H1 (cell line): Measurements from ENCODE around the gene BUD23. TPM values are rescaled to one million over a fixed set of nuclear protein-coding genes. Genes with fewer than 3 reads are reported as not detected.

Experiments
- CTCF ChIA-PET: fragments of 300-600 bp; sonication (Branson Sonifier 250); formaldehyde crosslinking; loops from one replicate; lab custom pipeline; 2021; ENCODE audit not compliant: partially characterized antibody; lab: Charles Lee
- POLR2A ChIA-PET: fragments of 300-600 bp; sonication (Branson Sonifier 250); formaldehyde crosslinking; loops from one replicate; lab custom pipeline; 2021; ENCODE audit warnings: inconsistent platforms; ENCODE audit not compliant: partially characterized antibody; lab: Charles Lee
- DNase-seq, 2 experiments: peaks; one replicate each; pipeline versions ENCODE4 v3.0.0 to v3.0.0-alpha.2; 2010 to 2022; ENCODE audit warnings: low spot score in 2 of 2, low read depth in 1 of 2, mixed read lengths in 1 of 2
- FAIRE-seq: peaks from 2 replicates; lab custom pipeline; 2011; peaks lifted over from hg19 to GRCh38; lab: Jason Lieb, UNC
- H2AFZ ChIP-seq: 2 replicates; pipeline ENCODE4 v1.8.1; 2012; ENCODE audit warnings: low read length, inconsistent platforms
- H2AK5ac ChIP-seq: 2 replicates; pipeline ENCODE4 v1.6.1; 2013; ENCODE audit warnings: low read depth, low read length
- H2BK120ac ChIP-seq: replicated peaks from 2 replicates; pipeline ENCODE3; 2013; ENCODE audit warnings: low read depth, low read length, inconsistent platforms
- H2BK12ac ChIP-seq: 2 replicates; pipeline ENCODE4 v1.6.1; 2013; ENCODE audit warnings: low read depth, low read length
- H2BK15ac ChIP-seq: 2 replicates; pipeline ENCODE4 v1.6.1; 2013; ENCODE audit warnings: low read length
- H2BK20ac ChIP-seq: 2 replicates; pipeline ENCODE4 v1.6.1; 2013; ENCODE audit warnings: low read length
- H2BK5ac ChIP-seq: 2 replicates; pipeline ENCODE4 v1.6.1; 2013; ENCODE audit warnings: low read depth, low read length
- H3K14ac ChIP-seq: 2 replicates; pipeline ENCODE4 v1.6.1; 2013; ENCODE audit warnings: inconsistent platforms; ENCODE audit not compliant: insufficient read length
- H3K18ac ChIP-seq: 2 replicates; pipeline ENCODE4 v1.6.1; 2013; ENCODE audit warnings: low read length; ENCODE audit errors: extremely low read depth
- H3K23ac ChIP-seq: 2 replicates; pipeline ENCODE4 v1.6.1; 2013; ENCODE audit warnings: inconsistent platforms; ENCODE audit not compliant: insufficient read length
- H3K23me2 ChIP-seq: 2 replicates; pipeline ENCODE4 v1.6.1; 2013; ENCODE audit warnings: low read depth, low read length
- H3K27ac ChIP-seq: 2 replicates; pipeline ENCODE4 v1.6.1; 2011; ENCODE audit warnings: low read depth, low read length, inconsistent platforms
- H3K27me3 ChIP-seq, 4 experiments: replicated peaks in 1 of 4; 1 replicate in 1 of 4; 2 replicates in 3 of 4; pipeline versions ENCODE4 v1.6.1 to v1.8.1; 2011 to 2013; ENCODE audit warnings: low read length in 3 of 4, mild to moderate bottlenecking in 3 of 4, inconsistent platforms in 2 of 4, mixed read lengths in 2 of 4, moderate library complexity in 1 of 4; ENCODE audit not compliant: control insufficient read depth in 3 of 4, insufficient read depth in 3 of 4; ENCODE audit errors: extremely low read depth in 1 of 4
- H3K36me3 ChIP-seq, 4 experiments: 2 replicates each; pipeline versions ENCODE4 v1.6.1 to v1.8.1; 2011 to 2013; ENCODE audit warnings: mild to moderate bottlenecking in 4 of 4, low read length in 3 of 4, moderate library complexity in 2 of 4, control low read depth in 1 of 4, inconsistent platforms in 1 of 4; ENCODE audit not compliant: insufficient read depth in 4 of 4, control insufficient read depth in 2 of 4
- H3K4ac ChIP-seq: replicated peaks from 2 replicates; pipeline ENCODE3; 2013; ENCODE audit warnings: low read length, low read depth, mixed read lengths, inconsistent platforms; ENCODE audit not compliant: insufficient read length
- H3K4me1 ChIP-seq, 4 experiments: replicated peaks in 1 of 4; 1 replicate in 1 of 4; 2 replicates in 3 of 4; pipeline versions ENCODE4 v1.6.1 to v1.8.1; 2011 to 2013; ENCODE audit warnings: low read length in 3 of 4, inconsistent platforms in 2 of 4, mixed read lengths in 1 of 4; ENCODE audit not compliant: insufficient read depth in 4 of 4, control insufficient read depth in 3 of 4
- H3K4me2 ChIP-seq, 2 experiments: 2 replicates each; pipeline versions ENCODE4 v1.6.1 to v1.8.1; 2011 to 2013; ENCODE audit warnings: low read depth in 2 of 2, low read length in 2 of 2, control low read depth in 1 of 2, inconsistent platforms in 1 of 2, mild to moderate bottlenecking in 1 of 2; ENCODE audit not compliant: insufficient read depth in 1 of 2
- H3K4me3 ChIP-seq, 4 experiments: fragments of 200-600, 300-600 bp in 1 of 4; sonication (generic), shearing (Covaris generic), sonication (Bioruptor Twin) in 1 of 4; 2 replicates each; pipeline versions ENCODE4 v1.5.1 to v1.8.1; 2011 to 2016; ENCODE audit warnings: low read length in 4 of 4, low read depth in 3 of 4, control low read depth in 2 of 4, inconsistent platforms in 2 of 4, mild to moderate bottlenecking in 2 of 4, mixed read lengths in 1 of 4, moderate library complexity in 1 of 4; ENCODE audit not compliant: insufficient read depth in 2 of 4; ENCODE audit errors: extremely low read depth in 1 of 4
- H3K56ac ChIP-seq: replicated peaks from 2 replicates; pipeline ENCODE3; 2013; ENCODE audit warnings: low read depth, mild to moderate bottlenecking, mixed read lengths, low read length, inconsistent platforms; ENCODE audit not compliant: insufficient read length
- H3K79me1 ChIP-seq: 2 replicates; pipeline ENCODE4 v1.6.1; 2013; ENCODE audit warnings: low read depth, low read length, control low read depth
- H3K79me2 ChIP-seq, 2 experiments: 2 replicates each; pipeline versions ENCODE4 v1.6.1 to v1.8.1; 2012 to 2013; ENCODE audit warnings: low read length in 2 of 2, mild to moderate bottlenecking in 2 of 2, inconsistent platforms in 1 of 2; ENCODE audit not compliant: insufficient read depth in 2 of 2, control insufficient read depth in 1 of 2
- H3K9ac ChIP-seq, 4 experiments: replicated peaks in 1 of 4; 1 replicate in 1 of 4; 2 replicates in 3 of 4; pipeline versions ENCODE4 v1.6.1 to v1.8.1; 2011 to 2013; ENCODE audit warnings: low read depth in 3 of 4, low read length in 3 of 4, control low read depth in 2 of 4, mild to moderate bottlenecking in 2 of 4, moderate library complexity in 2 of 4, inconsistent platforms in 1 of 4; ENCODE audit errors: extremely low read depth in 1 of 4
- H3K9me3 ChIP-seq, 2 experiments: 2 replicates each; pipeline versions ENCODE4 v1.6.1 to v1.8.1; 2012 to 2013; ENCODE audit warnings: mild to moderate bottlenecking in 2 of 2, moderate library complexity in 2 of 2, control low read depth in 1 of 2, inconsistent platforms in 1 of 2, low read depth in 1 of 2, low read length in 1 of 2, mixed read lengths in 1 of 2; ENCODE audit not compliant: insufficient read depth in 2 of 2
- H4K20me1 ChIP-seq, 2 experiments: replicated peaks in 1 of 2; 2 replicates each; pipeline versions ENCODE3 to v1.8.1; 2011 to 2013; ENCODE audit warnings: inconsistent platforms in 2 of 2, low read length in 2 of 2, mild to moderate bottlenecking in 1 of 2; ENCODE audit not compliant: insufficient read depth in 2 of 2, control insufficient read depth in 1 of 2
- H4K5ac ChIP-seq: 2 replicates; pipeline ENCODE4 v1.6.1; 2013; ENCODE audit warnings: low read length, low read depth, mixed read lengths, inconsistent platforms; ENCODE audit not compliant: insufficient read length
- H4K8ac ChIP-seq: 2 replicates; pipeline ENCODE4 v1.8.0; 2013; ENCODE audit warnings: mild to moderate bottlenecking, moderate library complexity, low read length, inconsistent platforms; ENCODE audit not compliant: insufficient read depth; ENCODE audit errors: extremely low read depth
- H4K91ac ChIP-seq: replicated peaks from 2 replicates; pipeline ENCODE3; 2013; ENCODE audit warnings: low read length, mixed read lengths, inconsistent platforms; ENCODE audit not compliant: insufficient read length
- GABPA ChIP-seq: IDR thresholded peaks from 2 replicates; pipeline ENCODE4 v1.6.1; 2011; ENCODE audit warnings: mild to moderate bottlenecking, low read length, moderate library complexity, borderline replicate concordance; ENCODE audit not compliant: insufficient read depth
- JUN ChIP-seq: IDR thresholded peaks from 2 replicates; pipeline ENCODE4 v1.6.1; 2011; ENCODE audit warnings: low read depth, mild to moderate bottlenecking, improper control_type of control experiment, low read length
- WGBS, 2 experiments: shearing (Covaris generic) in 1 of 2; methylation state at CpG; one replicate each; pipeline versions ENCODE4 v1.1.6 to v1.1.7; 2013 to 2015; ENCODE audit warnings: low lambda C conversion rate in 2 of 2, mixed read lengths in 2 of 2, inconsistent platforms in 1 of 2, low coverage in 1 of 2, missing lambda C conversion rate in 1 of 2; ENCODE audit not compliant: insufficient replicate concordance in 2 of 2, insufficient coverage in 1 of 2, insufficient read length in 1 of 2; ENCODE audit errors: extremely low coverage in 1 of 2, missing lambda C conversion rate in 1 of 2; 5-methylcytosine and 5-hydroxymethylcytosine counted together
- polyA plus RNA-seq, 7 experiments: library from polyadenylated mRNA; depleted of rRNA in 3 of 7; stranded (reverse) in 5 of 7; unstranded in 2 of 7; fragments of >200 nt in 5 of 7; fragments of 200-250 nt in 2 of 7; gene quantifications; 1 replicate in 5 of 7; 2 replicates in 1 of 7; 4 replicates in 1 of 7; pipeline versions ENCODE4 v1.2.1 to v1.2.3, GENCODE V29; 2011 to 2013; ENCODE audit warnings: missing spikeins in 2 of 7, mixed read lengths in 2 of 7
- total RNA-seq: library from RNA; stranded (reverse); fragmentation: NEBNext Ultra II Directional; extraction: Animal tissue kit (Norgen Biotek cat#: 25700); gene quantifications from 2 replicates; pipeline ENCODE4 v1.2.1, GENCODE V29; 2021

BUD23 gene
- total and polyA plus RNA-seq, 2 of the 8 experiments (the other 6 are each of a cell fraction or from before 2014, with no cell fraction given) = 72.3 to 78.4 TPM

DNA sequence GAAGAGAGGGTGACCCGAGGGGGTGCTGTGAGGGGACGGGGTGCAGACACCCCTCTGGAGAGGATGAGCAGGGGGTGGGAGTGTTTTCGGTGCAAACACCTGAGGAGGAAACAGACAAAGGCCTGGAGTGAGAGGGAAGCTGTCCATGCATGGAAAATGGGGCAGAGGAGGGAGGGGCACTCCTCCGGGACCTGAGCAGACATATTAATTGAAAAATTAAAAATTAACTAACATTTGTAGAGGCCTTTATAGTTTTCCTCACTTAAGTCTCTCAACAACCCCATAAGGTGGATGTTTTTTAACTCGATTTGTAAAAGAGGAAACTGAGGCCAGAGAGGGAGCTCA, 14.5 kb upstream of the BUD23 start:
- Histone ChIP-seq H3K4ac (no peak overlapping the region), H3K23ac (no peak overlapping the region), H3K27me3 (no peaks in the 10 kb centered on the region; a peak in 2 of 7 replicates), H3K4me1 (peaks cover 0 to 20% (median 9%) of the 10 kb centered on the region in 4 experiments; a peak in 6 of 7 replicates), H3K79me1 (0 out of 2 replicates have a peak, but pooled peaks cover 3% of the 10 kb centered on the region), H2BK12ac (peak overlapping the region; percentile 50; the same call in 1 of the 2 replicates), H2BK15ac (0 out of 2 replicates have a peak overlapping the region, but pooled peaks have one; percentile 81), H3K36me3 (no peaks in the 10 kb centered on the region), H4K5ac (no peak overlapping the region), H2AK5ac (no peak overlapping the region), H4K91ac (no peak overlapping the region), H2AFZ (no peak overlapping the region), H3K18ac (no peak overlapping the region), H4K20me1 (no peaks in the 10 kb centered on the region), H4K8ac (no peak overlapping the region), H3K4me3 (peak overlapping the region in 2 of 4 experiments; percentile 37 to 63; a peak in 4 of 8 replicates), H3K9me3 (no peaks in the 10 kb centered on the region), H2BK20ac (no peak overlapping the region), H3K79me2 (no peaks in the 10 kb centered on the region), H2BK120ac (no peak overlapping the region), H3K9ac (no peak overlapping the region), H3K56ac (no peak overlapping the region), H2BK5ac (no peak overlapping the region), H3K27ac (no peak overlapping the region), H3K14ac (no peak overlapping the region), H3K23me2 (peaks cover 5% of the 10 kb centered on the region; the same call in 1 of the 2 replicates), H3K4me2 (peak overlapping the region; percentile 76 to 87)
- 67% methylated on average over 2 of the region's 5 CpGs; no CpG with 5 or more reads in 1 of the 2 experiments for WGBS, 2 experiments
- FAIRE-seq = no peak
- ChIA-PET POLR2A (interaction anchor here (0.6 to 2.1 kb wide), 9 partner anchors 14 to 147 kb away, joined by 3 to 6 read pairs (median 3); partner anchors contain the start of gene BAZ1B), CTCF (interaction anchor here (0.7 to 9.1 kb wide), 15 partner anchors 11 to 127 kb away, joined by 3 to 72 read pairs (median 4); no protein-coding TSS in a partner anchor)
- no peak for DNase-seq
- TF ChIP-seq GABPA (no peak), JUN (no peak)
